D721Med (cell line): ENCODE results near the gene EXOC5.
"Not testable (repeated sequence)": the region's sequence is repeated elsewhere in the genome, so short reads cannot be mapped to it uniquely, and the experiment has no call there.

Source experiments
- DNase-seq: peaks from one replicate; pipeline ENCODE4 v3.0.0; 2011; ENCODE audit warnings: low spot score; ENCODE audit not compliant: insufficient read length
- FAIRE-seq: peaks from 2 replicates; lab custom pipeline; 2011; peaks lifted over from hg19 to GRCh38; lab: Jason Lieb, UNC
- CTCF ChIP-seq: IDR thresholded peaks from 2 replicates; pipeline ENCODE4 v1.5.1; 2012; ENCODE audit warnings: mild to moderate bottlenecking, control low read depth; ENCODE audit not compliant: insufficient read depth; ENCODE audit errors: missing control alignments

The EXOC5 gene

GRCh38 chr14:57227083-57227482 lies 41.6 kb downstream of the EXOC5 start:
- no peak for TF ChIP-seq CTCF
- DNase-seq (no peak), FAIRE-seq (no peak)

GRCh38 chr14:57221931-57222330 lies 46.8 kb downstream of the EXOC5 start:
- TF ChIP-seq CTCF: no peak
- FAIRE-seq: peak; percentile 68
- no peak for DNase-seq

GRCh38 chr14:57212919-57213318 lies 55.8 kb downstream of the EXOC5 start:
- DNase-seq: no peak
- FAIRE-seq: no peak
- TF ChIP-seq CTCF: no peak

- TF ChIP-seq CTCF: no peak
- FAIRE-seq (peak; percentile 41), DNase-seq (no peak)
These were observed 59.1 kb downstream of the EXOC5 start for GRCh38 chr14:57209561-57209960.

- TF ChIP-seq CTCF: no peak
- no peak for DNase-seq
- FAIRE-seq: no peak
These were observed 62.8 kb downstream of the EXOC5 start for GRCh38 chr14:57205938-57206337.

- DNase-seq: not testable (repeated sequence)
- peak; percentile 85 for FAIRE-seq
- peak; percentile 14 for TF ChIP-seq CTCF
These were observed 66.0 kb downstream of the EXOC5 start for GRCh38 chr14:57202672-57203071.

GRCh38 chr14:57199921-57200320 lies 68.8 kb downstream of the EXOC5 start:
- FAIRE-seq (no peak), DNase-seq (no peak)
- no peak for TF ChIP-seq CTCF
